ENCODE results near the gene RNF223. TPM values are rescaled to one million over a fixed set of nuclear protein-coding genes. Genes with fewer than 3 reads are reported as not detected.

The RNF223 gene
- total RNA-seq, 4 donors from 2014 or later: not detected

- no peak for TF ChIP-seq CTCF (IDR thresholded peaks at IDR 0.05; ENCODE audit: low read depth)
Observed at GRCh38 chr1:1024149-1024770, 49.8 kb downstream of the RNF223 start.

GRCh38 chr1:1023700-1024099, 50.4 kb downstream of the RNF223 start:
- no peak for TF ChIP-seq CTCF (IDR thresholded peaks at IDR 0.05; ENCODE audit: low read depth)

DNA sequence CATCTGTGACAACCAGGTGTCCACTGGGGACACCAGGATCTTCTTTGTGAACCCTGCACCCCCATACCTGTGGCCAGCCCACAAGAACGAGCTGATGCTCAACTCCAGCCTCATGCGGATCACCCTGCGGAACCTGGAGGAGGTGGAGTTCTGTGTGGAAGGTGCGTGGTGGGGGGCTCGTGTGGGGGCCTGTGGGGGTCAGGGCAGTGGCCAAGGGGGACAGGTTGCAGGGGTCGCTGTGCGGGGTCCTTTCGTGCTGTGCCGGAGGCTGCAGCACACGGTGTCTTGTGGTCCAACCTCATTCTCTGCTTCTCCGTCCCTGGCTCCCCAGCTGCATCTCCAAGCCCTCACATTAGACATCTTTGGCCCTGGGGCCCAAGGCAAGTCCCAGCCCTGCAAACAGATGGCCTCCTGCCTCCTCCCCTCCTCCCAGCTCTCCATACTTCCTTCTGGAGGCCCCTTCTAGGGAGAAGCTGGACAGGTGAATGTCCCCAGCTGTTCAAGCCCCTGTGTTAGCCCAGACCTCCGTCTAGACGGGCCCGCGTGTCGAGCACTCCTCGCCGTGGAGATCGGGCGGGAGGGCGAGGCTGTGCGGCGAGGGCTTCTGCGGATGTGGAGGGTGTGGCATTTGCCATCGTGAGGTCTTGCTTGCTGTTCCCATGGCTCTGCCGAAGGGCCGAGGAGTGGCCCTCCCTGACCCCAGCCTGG, 51.6 kb downstream of the RNF223 start:
- TF ChIP-seq CTCF (IDR thresholded peaks at IDR 0.05; ENCODE audit: low read depth): no peak

DNA sequence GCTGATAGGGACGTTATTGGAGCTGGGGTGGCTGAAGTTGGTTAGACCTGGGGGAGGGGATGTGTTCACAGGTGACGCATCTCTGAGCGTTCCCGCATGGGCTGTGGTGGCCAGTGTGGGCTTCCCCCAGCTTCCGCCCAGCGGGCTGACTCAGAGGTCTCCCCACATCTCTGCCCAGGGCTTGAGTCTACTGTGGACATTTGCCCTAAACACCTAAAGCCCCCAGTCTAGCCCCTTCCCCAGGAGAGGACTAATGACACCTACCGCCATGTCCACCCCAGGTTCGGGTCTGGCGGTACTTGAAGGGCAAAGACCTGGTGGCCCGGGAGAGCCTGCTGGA, 52.2 kb downstream of the RNF223 start:
- TF ChIP-seq CTCF (IDR thresholded peaks at IDR 0.05; ENCODE audit: low read depth): no peak

DNA sequence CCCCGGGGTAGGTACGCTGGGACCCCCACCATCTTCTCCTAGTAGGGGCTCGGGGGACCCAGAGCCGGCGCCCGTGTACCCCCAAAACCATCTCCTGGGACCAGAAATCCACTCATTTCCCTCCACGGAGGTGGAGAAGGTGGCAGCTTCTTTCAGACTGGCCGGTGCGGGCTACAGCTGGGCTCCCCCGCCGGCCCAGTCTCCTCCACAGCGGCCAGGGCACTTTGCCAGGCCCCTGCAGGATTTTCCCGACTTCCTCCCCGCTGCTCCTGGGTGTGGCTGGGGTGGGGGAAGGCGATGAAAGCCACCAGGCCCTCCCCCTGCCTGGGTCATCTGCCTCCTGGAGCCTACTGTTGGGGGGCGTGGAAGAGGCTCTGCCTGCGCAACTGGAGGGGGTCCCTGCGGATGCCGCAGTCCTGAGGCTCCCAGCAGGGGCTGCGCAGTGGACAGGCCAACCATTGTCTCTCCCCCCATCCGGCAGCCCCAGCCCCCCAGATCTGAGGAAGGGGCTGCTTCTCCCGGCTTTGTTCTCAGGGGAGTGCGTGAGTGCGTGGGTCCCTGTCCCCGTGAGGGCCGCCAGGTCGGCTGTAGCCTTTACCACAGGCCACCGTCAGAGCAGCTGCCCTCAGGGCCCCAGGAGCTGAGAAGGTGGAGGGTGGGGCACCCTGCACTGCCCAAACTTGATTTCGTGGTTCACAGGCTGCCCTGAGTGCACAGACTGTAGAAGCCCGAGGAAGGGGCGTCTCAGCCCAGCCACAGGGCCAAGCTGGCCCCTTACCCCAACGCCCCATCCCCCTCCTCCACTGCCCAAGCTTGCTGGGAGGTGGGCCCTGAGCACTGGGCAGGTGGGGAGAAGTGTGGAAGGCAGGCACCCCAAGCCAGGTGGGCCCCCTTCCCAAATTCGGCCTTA, 52.8 kb downstream of the RNF223 start:
- TF ChIP-seq CTCF (IDR thresholded peaks at IDR 0.05; ENCODE audit: low read depth): no peak

Other genes starting within 250 kb of the RNF223 start
- not detected for gene SAMD11, start 150.4 kb downstream of the RNF223 start, total RNA-seq
- 10 to 100 TPM; 17.8 to 45.4 (median 23.5) TPM for gene NOC2L, start 115.0 kb downstream of the RNF223 start, total RNA-seq
- 1 to 10 TPM; 4.4 to 10.0 (median 5.0) TPM for gene KLHL17, start 113.7 kb downstream of the RNF223 start, total RNA-seq
- gene PLEKHN1, start 107.8 kb downstream of the RNF223 start, total RNA-seq: under 1 TPM in 1 of 4 donors, not detected in 3; 0.33 TPM
- gene PERM1, start 92.2 kb downstream of the RNF223 start, total RNA-seq: under 1 TPM in 1 of 4 donors, not detected in 3; 0.94 TPM
- gene HES4, start 74.2 kb downstream of the RNF223 start, total RNA-seq: 10 to 100 TPM in 1 of 4 donors, 1 to 10 TPM in 3; 6.4 to 12.8 (median 7.2) TPM
- 10 to 100 TPM; 20.0 to 73.3 (median 33.8) TPM for gene ISG15, start 60.8 kb downstream of the RNF223 start, total RNA-seq
- 10 to 100 TPM in 2 of 4 donors, 1 to 10 TPM in 2; 3.8 to 13.2 (median 10.5) TPM for gene AGRN, start 54.2 kb downstream of the RNF223 start, total RNA-seq
- 10 to 100 TPM in 1 of 4 donors, 1 to 10 TPM in 3; 3.7 to 14.7 (median 7.2) TPM for gene C1orf159, start 41.8 kb upstream of the RNF223 start, total RNA-seq
- under 1 TPM in 1 of 4 donors, not detected in 3; 0.19 TPM for gene TTLL10, start 99.6 kb upstream of the RNF223 start, total RNA-seq
- 1 to 10 TPM in 1 of 4 donors, under 1 TPM in 1, not detected in 2; 0.44 to 2.6 TPM for gene TNFRSF18, start 132.3 kb upstream of the RNF223 start, total RNA-seq
- 1 to 10 TPM in 2 of 4 donors, under 1 TPM in 1, not detected in 1; 0.68 to 4.7 (median 1.6) TPM for gene TNFRSF4, start 139.8 kb upstream of the RNF223 start, total RNA-seq
- 100 to 1,000 TPM in 2 of 4 donors, 10 to 100 TPM in 2; 42.6 to 143 (median 87.8) TPM for gene SDF4, start 157.7 kb upstream of the RNF223 start, total RNA-seq
- 10 to 100 TPM in 1 of 4 donors, 1 to 10 TPM in 3; 7.2 to 13.9 (median 7.8) TPM for gene B3GALT6, start 157.9 kb upstream of the RNF223 start, total RNA-seq
- gene C1QTNF12, start 172.4 kb upstream of the RNF223 start, total RNA-seq: 1 to 10 TPM in 3 of 4 donors, not detected in 1; 1.1 to 2.3 (median 1.4) TPM
- gene UBE2J2, start 199.5 kb upstream of the RNF223 start, total RNA-seq: 10 to 100 TPM; 20.1 to 35.4 (median 33.5) TPM
- 1 to 10 TPM in 3 of 4 donors, under 1 TPM in 1; 0.82 to 4.1 (median 1.5) TPM for gene SCNN1D, start 206.1 kb upstream of the RNF223 start, total RNA-seq
- gene ACAP3, start 233.6 kb upstream of the RNF223 start, total RNA-seq: 10 to 100 TPM; 13.4 to 43.3 (median 18.8) TPM
- gene PUSL1, start 234.3 kb upstream of the RNF223 start, total RNA-seq: 10 to 100 TPM in 3 of 4 donors, 1 to 10 TPM in 1; 7.2 to 12.9 (median 10.9) TPM

All from subcutaneous adipose tissue (tissue), 4 donors.